Aorta (tissue), 5 donors: ENCODE results near the gene AMELX. TPM values are rescaled to one million over a fixed set of nuclear protein-coding genes. Genes with fewer than 3 reads are reported as not detected.

ENCODE experiments used
- ATAC-seq: fragments of 200-7000 bp; cut with Tn5 transposase; one replicate; pipeline ENCODE4 v1.9.1; 2022; ENCODE audit warnings: moderate library complexity; ENCODE audit not compliant: low FRiP score
- DNase-seq, 2 donors: peaks; one replicate each; pipeline ENCODE4 v3.0.0-alpha.2; 2020
- H3K27ac ChIP-seq, 2 donors: one replicate each; pipeline ENCODE4 v1.5.1; 2013; ENCODE audit warnings: low read length in 2 of 2, mild to moderate bottlenecking in 2 of 2, moderate library complexity in 2 of 2, control low read depth in 1 of 2, inconsistent platforms in 1 of 2, low read depth in 1 of 2
- H3K27me3 ChIP-seq, 2 donors: one replicate each; pipeline ENCODE4 v1.6.1; 2013; ENCODE audit warnings: control low read depth in 1 of 2, low read length in 1 of 2, mild to moderate bottlenecking in 1 of 2, moderate library complexity in 1 of 2; ENCODE audit not compliant: insufficient read depth in 2 of 2, control insufficient read depth in 1 of 2
- H3K36me3 ChIP-seq, 2 donors: one replicate each; pipeline ENCODE4 v1.6.1; 2013; ENCODE audit warnings: control low read depth in 1 of 2, low read length in 1 of 2, mild to moderate bottlenecking in 1 of 2; ENCODE audit not compliant: insufficient read depth in 2 of 2, control insufficient read depth in 1 of 2
- H3K4me1 ChIP-seq, 2 donors: one replicate each; pipeline ENCODE4 v1.6.1; 2013; ENCODE audit warnings: low read length in 2 of 2, control low read depth in 1 of 2, mild to moderate bottlenecking in 1 of 2, moderate library complexity in 1 of 2; ENCODE audit not compliant: insufficient read depth in 2 of 2, control insufficient read depth in 1 of 2
- H3K4me3 ChIP-seq, 2 donors: one replicate each; pipeline ENCODE4 v1.5.1; 2013; ENCODE audit warnings: low read length in 2 of 2, control low read depth in 1 of 2, mild to moderate bottlenecking in 1 of 2
- H3K9me3 ChIP-seq: one replicate; pipeline ENCODE4 v1.6.1; 2013; ENCODE audit warnings: mild to moderate bottlenecking, low read length; ENCODE audit not compliant: control insufficient read depth
- WGBS, 2 donors: extraction: QIAGEN DNeasy Blood & Tissue Kit; methylation state at CpG; one replicate each; pipeline ENCODE4 v1.1.7; 2013; 5-methylcytosine and 5-hydroxymethylcytosine counted together
- intact Hi-C, 2 donors: fragments of 100-400 bp; cut with DNase I; formaldehyde crosslinking; loops; one replicate each; pipeline versions ENCODE4 v1.14.2 to v1.15.0; 2022
- long read RNA-seq, 2 donors: library from polyadenylated mRNA; unstranded; transcript quantifications; one replicate each; pipeline ENCODE4 v2.0.0, GENCODE V29; 2020 to 2021
- polyA plus RNA-seq, 2 donors: library from polyadenylated mRNA; stranded (reverse); fragments of 200-250 nt; gene quantifications; one replicate each; pipeline ENCODE4 v1.2.3, GENCODE V29; 2013
- total RNA-seq, 2 donors: library from RNA; stranded (reverse); fragmentation: NEBNext Ultra II Directional; extraction: Animal tissue kit (Norgen Biotek cat#: 25700); gene quantifications; one replicate each; pipeline ENCODE4 v1.2.1, GENCODE V29; 2021
- donor health status: healthy with polysubstance abuse.
- donor health status: Bipolar disorder and iron deficiency.
- donor health status: DM: no; HTN: no; CAD: no.
- donor health status: DM: no; HTN: no; CAD: no.
- donor health status: DM: yes; HTN: yes; CAD: no.

The AMELX gene
- total RNA-seq (not detected), polyA plus RNA-seq (not detected)
- long read RNA-seq, donor 1 = 0 reads
- long read RNA-seq, donor 2 = 0 reads

GRCh38 chrX:11293113-11293512, at the start of gene AMELX:
TSS of gene AMELX (plus strand) at chrX:11293413. CDS start at chrX:11294789, 1,376 bp downstream.
- intact Hi-C loops = no loop called here
- Histone ChIP-seq H3K36me3 (no peaks in the 10 kb centered on the region), H3K27ac (no peak within 1 kb of the TSS), H3K9me3 (no peaks in the 10 kb centered on the region), H3K4me3 (no peak within 1 kb of the TSS), H3K4me1 (no peaks in the 10 kb centered on the region), H3K27me3 (no peaks in the 10 kb centered on the region)
- ATAC-seq = no peak
- WGBS, 2 donors = 77 to 95% methylated on average over 2 of the region's 2 CpGs
- no peak for DNase-seq

GRCh38 chrX:11244636-11245035, 48.6 kb upstream of the AMELX start:
- H3K4me1 ChIP-seq = peaks cover 0 to 3% of the 10 kb centered on the region in 2 donors
- peak; percentile 49 for ATAC-seq
- no peak overlapping the region for H3K4me3 ChIP-seq
- no peaks in the 10 kb centered on the region for H3K9me3 ChIP-seq
- H3K36me3 ChIP-seq = no peaks in the 10 kb centered on the region
- no peaks in the 10 kb centered on the region for H3K27me3 ChIP-seq
- intact Hi-C loops = no loop called here
- 8 to 16% methylated on average over 2 of the region's 2 CpGs for WGBS, 2 donors
- DNase-seq = no peak
- no peak overlapping the region for H3K27ac ChIP-seq

GRCh38 chrX:11254417-11255109, 38.6 kb upstream of the AMELX start:
- Histone ChIP-seq H3K27ac (no peak overlapping the region), H3K36me3 (no peaks in the 10 kb centered on the region), H3K4me1 (peaks cover 0 to 2% of the 10 kb centered on the region in 2 donors), H3K4me3 (no peak overlapping the region), H3K27me3 (no peaks in the 10 kb centered on the region), H3K9me3 (no peaks in the 10 kb centered on the region)
- ATAC-seq (no peak), DNase-seq (no peak)
- whole genome bisulfite sequencing, 2 donors = 89 to 96% methylated on average over 5 of the region's 5 CpGs
- intact Hi-C loops = no loop called here

- Histone ChIP-seq H3K36me3 (no peaks in the 10 kb centered on the region), H3K27ac (no peak overlapping the region), H3K9me3 (no peaks in the 10 kb centered on the region), H3K27me3 (no peaks in the 10 kb centered on the region), H3K4me1 (peaks cover 0 to 2% of the 10 kb centered on the region in 2 donors), H3K4me3 (no peak overlapping the region)
- DNase-seq (no peak), ATAC-seq (no peak)
- WGBS, 2 donors = 65 to 94% methylated on average over 2 of the region's 2 CpGs
- intact Hi-C loops = no loop called here
These were observed 35.9 kb upstream of the AMELX start for GRCh38 chrX:11257290-11257689.

- 59 to 68% methylated on average over 2 of the region's 2 CpGs for WGBS, 2 donors
- no peak for ATAC-seq
- no peaks in the 10 kb centered on the region for H3K36me3 ChIP-seq
- H3K27me3 ChIP-seq = no peaks in the 10 kb centered on the region
- H3K9me3 ChIP-seq = no peaks in the 10 kb centered on the region
- intact Hi-C loops = no loop called here
- no peak overlapping the region for H3K27ac ChIP-seq
- H3K4me1 ChIP-seq = peaks cover 0 to 2% of the 10 kb centered on the region in 2 donors
- DNase-seq = no peak
- H3K4me3 ChIP-seq = no peak overlapping the region
These were observed 35.5 kb upstream of the AMELX start for GRCh38 chrX:11257711-11258110.

GRCh38 chrX:11259437-11259836, 33.8 kb upstream of the AMELX start:
- no peak for DNase-seq

GRCh38 chrX:11261260-11261659, 32.0 kb upstream of the AMELX start:
- H3K9me3 ChIP-seq = no peaks in the 10 kb centered on the region
- peaks cover 0 to 2% of the 10 kb centered on the region in 2 donors for H3K4me1 ChIP-seq
- H3K27ac ChIP-seq = no peak overlapping the region
- ATAC-seq (no peak), DNase-seq (no peak)
- no peaks in the 10 kb centered on the region for H3K36me3 ChIP-seq
- no peak overlapping the region for H3K4me3 ChIP-seq
- no peaks in the 10 kb centered on the region for H3K27me3 ChIP-seq
- 82 to 100% methylated on average over 1 of the region's 1 CpG for WGBS, 2 donors
- intact Hi-C loops = no loop called here

More at GRCh38 chrX:11259437-11259836, 33.8 kb upstream of the AMELX start:
- WGBS, 2 donors = 17 to 46% methylated on average over 1 of the region's 1 CpG
- peaks cover 0 to 2% of the 10 kb centered on the region in 2 donors for H3K4me1 ChIP-seq
- H3K36me3 ChIP-seq = no peaks in the 10 kb centered on the region
- no peak for ATAC-seq
- H3K27ac ChIP-seq = no peak overlapping the region
- intact Hi-C loops = no loop called here
- no peaks in the 10 kb centered on the region for H3K27me3 ChIP-seq
- no peak overlapping the region for H3K4me3 ChIP-seq
- H3K9me3 ChIP-seq = no peaks in the 10 kb centered on the region

GRCh38 chrX:11264925-11265324, 28.3 kb upstream of the AMELX start:
- Histone ChIP-seq H3K36me3 (no peaks in the 10 kb centered on the region), H3K4me1 (peaks cover 0 to 3% of the 10 kb centered on the region in 2 donors), H3K4me3 (no peak overlapping the region), H3K27me3 (no peaks in the 10 kb centered on the region), H3K27ac (no peak overlapping the region), H3K9me3 (no peaks in the 10 kb centered on the region)
- intact Hi-C loops = no loop called here
- DNase-seq (no peak), ATAC-seq (no peak)
- WGBS, 2 donors = 50 to 70% methylated on average over 1 of the region's 1 CpG

GRCh38 chrX:11265352-11265751, 27.9 kb upstream of the AMELX start:
- H3K4me3 ChIP-seq = peak overlapping the region in 1 of 2 donors; percentile 26
- H3K36me3 ChIP-seq = no peaks in the 10 kb centered on the region
- no peaks in the 10 kb centered on the region for H3K27me3 ChIP-seq
- DNase-seq (no peak), ATAC-seq (no peak)
- intact Hi-C loops = no loop called here
- no peak overlapping the region for H3K27ac ChIP-seq
- 6 to 20% methylated on average over 3 of the region's 3 CpGs for WGBS, 2 donors
- H3K9me3 ChIP-seq = no peaks in the 10 kb centered on the region
- peaks cover 0 to 6% of the 10 kb centered on the region in 2 donors for H3K4me1 ChIP-seq
